GM19324 (cell line): ENCODE measurements around the gene LGALS7B.
"Not testable (repeated sequence)": the region's sequence is repeated elsewhere in the genome, so short reads cannot be mapped to it uniquely, and the experiment has no call there.

ENCODE experiments used
- ATAC-seq: cut with Tn5 transposase; IDR thresholded peaks from one replicate; pipeline ENCODE4 v1.9.1; 2021; ENCODE audit warnings: mild to moderate bottlenecking, moderate library complexity; ENCODE audit not compliant: unreplicated experiment, low FRiP score

The LGALS7B gene

DNA sequence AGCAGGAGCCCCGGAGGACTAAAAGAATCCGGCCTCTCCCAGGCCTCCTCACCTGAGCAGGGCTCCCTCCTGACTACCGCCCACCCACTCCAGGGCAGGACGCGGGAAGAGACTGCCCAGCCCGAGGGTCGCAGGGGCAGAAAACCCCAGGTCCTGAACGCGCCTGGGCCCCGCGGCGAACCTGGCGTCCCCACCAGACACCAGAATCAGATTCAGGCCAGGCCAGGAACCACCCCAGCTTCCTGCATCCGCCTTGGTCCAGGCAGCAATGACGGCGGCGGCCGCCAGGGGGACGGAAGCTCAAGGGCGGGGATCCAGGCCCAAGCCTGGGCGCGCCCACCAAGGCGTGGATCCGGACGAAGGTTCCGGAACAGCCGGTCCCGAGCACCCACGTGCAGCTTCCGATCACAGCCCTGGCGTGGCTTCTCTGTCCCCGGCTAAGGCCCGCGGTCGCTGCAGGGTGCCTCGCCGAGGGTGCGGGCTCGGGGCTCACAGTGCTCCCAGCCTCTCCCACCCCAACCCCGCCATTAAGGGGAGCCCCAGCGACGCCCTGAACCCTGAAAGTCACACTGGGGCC, 19.3 kb upstream of the LGALS7B start:
- ATAC-seq = peak; percentile 77

DNA sequence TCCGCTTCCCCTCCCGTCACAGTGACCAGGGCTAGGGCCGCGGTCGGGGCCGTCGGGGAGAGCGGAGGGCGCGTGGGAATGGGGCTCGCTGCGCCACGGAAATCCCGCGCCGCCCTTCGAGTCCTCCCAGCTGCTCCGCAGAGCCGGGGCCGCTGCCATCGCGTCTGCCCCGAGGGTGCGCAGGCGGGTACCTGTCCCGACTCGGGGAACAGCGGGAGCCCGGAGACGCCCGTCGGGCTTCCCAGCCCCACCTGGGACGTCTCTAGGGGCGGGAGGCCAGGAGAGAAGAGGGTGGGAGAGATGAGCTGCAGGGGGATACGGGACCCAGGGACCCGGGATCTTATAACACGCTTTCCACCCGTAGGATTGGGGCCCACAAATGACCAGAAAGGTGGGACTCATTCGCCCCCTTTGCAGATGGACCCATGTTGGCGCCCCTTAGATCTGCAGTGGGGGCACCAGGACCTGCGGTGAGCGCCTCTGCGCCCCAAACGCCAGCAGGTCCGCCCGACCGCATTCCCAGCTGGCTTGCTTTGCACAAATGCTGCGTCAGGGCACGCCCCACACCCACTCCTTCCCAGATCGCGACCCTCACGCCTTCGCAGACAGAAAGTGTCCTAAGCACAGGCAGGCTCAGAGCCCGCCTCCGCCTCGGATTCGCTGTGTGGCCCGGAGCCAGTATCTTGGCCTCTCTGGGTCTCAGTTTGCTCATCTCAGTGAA, 18.6 kb upstream of the LGALS7B start:
- ATAC-seq = peak; percentile 7

DNA sequence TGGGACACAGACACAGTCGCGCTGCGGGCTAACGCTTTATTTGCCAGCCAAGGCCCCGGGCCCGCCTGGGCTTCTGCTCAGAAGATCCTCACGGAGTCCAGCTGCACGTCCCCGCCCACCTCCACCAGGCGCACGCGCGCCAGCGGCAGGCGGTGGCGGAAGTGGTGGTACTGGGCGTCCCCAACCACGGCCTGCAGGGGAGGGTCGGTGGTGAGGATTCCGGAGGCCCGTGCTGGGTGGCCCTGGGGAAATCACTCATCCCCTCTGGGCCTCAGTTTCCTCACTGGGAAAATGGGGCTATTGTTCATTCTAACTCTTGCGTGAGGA, 18.1 kb upstream of the LGALS7B start:
- not testable (repeated sequence) for ATAC-seq

DNA sequence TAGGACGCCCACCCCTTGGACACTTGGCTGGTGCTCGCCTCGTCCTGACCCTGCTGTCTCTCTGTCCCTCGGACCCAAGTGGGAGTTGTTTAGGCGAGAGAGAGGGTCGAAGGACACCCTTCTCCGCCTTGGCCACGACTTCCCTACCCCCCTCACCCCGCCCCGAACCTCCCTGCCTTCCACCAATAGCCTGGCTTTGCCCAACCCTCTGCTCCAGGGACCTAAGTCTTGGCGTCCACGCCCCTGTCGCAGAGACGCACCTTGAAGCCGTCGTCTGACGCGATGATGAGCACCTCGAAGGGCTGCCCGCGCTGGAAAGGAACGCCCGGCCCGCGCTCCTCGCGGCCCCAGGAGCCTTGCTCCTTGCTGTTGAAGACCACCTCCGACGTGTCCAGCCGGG, 17.4 kb upstream of the LGALS7B start:
- ATAC-seq = not testable (repeated sequence)

DNA sequence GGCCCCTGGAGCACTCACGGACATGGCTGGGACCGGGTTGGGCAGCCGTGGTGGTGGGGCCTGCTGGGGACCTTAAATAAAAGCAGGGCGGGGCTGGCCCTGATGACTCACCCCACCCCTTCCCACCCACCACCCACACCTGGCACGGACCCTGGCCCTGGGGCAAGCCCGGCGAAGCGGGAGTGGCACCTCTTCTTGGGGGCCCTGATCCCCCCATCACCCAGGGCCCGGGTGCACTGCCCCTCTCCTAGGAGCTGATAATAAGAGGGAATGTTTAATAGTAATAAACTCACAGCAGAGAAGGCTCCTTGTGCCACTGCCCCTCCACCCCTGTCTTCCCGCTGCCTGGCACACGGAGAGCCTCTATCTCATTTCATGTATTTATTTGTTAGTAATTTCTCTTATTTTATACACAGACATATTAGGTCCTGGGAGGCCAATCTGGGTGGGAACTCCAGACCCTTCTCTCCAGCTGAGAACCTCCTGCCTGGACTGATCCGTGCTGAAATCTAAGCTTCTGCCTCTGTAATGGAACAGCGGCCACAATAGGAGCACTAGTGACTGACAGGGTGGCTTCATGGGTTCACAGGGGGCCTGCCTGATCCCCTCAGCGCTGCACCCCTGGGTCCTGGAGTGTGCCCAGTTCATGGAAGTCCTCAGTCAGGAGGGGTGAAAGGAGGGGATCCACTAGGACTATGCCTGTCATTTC, 15.4 kb upstream of the LGALS7B start, which contains the start of gene LGALS7:
Gene LGALS7, minus strand, starts transcription at position 49 of the 709 bp plus-strand sequence. Its CDS starts 25 bp downstream, at position 24.
- ATAC-seq = no peak

DNA sequence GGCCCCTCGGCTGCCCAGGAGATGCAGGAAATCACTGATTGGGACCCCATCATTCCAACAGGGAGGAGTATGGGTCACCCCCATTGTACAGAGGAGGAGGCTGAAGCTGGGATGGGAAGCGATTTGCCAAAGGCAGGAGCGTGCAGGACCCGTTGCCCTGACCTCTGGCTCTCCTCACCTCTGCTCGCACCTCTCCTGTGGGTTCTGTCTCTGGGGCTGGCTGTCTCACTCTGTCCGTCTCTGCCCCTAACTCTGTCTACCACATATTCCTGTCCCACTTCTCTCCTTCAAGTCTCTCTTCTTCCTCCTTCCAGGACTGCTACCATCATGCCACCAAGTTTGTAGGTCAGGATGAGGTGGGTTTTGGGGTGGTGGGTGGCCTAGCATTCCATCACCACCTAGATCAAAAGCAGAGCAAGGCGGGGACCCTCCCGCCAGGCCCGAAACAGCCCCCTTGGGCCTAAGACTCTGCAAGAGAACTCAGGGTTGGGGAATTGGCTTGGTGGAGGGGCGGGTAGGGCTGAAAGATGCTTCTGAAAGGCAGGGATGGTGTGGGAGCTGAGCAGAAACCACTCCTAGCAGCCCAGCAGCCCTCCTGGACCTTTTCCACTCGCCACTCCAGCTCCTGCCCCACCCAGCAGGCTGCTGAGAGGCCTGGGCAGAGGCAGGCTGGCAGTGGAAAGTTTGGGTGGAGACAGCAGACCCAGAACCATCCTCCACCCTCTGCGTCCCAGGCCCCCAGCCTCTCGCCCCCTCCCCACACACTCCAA, 14.6 kb upstream of the LGALS7B start:
- ATAC-seq = no peak

DNA sequence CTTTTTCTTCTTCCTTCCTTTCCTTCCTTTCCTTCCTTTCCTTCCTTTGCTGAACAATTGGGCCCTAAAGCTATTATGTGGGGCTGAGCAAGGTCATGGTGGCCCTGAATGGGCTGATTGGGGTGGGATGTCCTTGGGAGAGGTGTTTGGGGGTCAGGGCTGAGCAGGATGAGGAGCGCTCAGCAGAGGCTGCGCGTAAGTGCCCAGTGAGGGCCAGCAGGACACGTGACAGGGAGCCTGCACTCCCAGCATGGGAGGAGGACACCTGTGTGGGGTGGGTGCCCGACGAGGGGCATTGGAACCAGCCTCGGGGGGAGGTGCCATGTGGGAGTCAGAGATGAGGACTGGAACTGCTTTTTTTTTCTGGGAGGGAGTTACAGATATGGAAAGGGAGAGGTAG, 10.3 kb upstream of the LGALS7B start:
- no peak for ATAC-seq

DNA sequence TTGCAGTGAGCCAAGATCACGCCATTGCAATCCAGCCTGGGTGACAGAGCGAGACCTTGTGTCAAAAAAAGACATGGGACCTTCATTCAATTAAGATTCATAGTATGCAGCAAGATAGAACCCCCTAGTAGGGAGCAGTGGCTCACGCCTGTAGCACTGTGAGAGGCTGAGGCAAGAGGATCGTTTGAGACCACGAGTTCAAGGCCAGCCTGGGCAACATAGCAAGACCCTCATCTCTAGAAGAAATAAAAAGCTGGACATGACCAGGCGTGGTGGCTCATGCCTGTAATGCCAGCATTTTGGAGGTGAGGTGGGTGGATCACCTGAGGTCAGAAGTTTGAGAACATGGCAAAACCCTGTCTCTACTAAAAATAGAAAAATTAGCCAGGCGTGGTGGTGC, 8.6 kb upstream of the LGALS7B start:
- no peak for ATAC-seq

DNA sequence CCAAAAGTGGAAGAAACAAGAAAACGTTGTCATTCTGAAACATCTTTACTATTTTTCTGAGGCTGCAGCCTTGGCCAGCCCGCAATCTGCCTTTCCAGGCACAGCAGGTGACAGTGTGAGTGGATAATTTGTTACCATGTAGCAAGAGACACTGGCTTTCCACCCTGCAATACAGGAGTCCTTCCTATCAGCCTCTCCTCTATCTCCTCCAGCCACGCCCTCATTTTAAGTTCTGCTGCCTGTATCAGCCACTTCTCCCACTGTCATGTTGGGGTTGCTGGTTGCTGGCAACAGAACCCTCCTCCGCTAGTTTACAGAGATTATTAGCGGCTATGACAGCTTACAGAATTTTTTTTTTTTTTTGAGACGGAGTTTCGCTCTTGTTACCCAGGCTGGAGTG, 7.9 kb upstream of the LGALS7B start:
- ATAC-seq = no peak

DNA sequence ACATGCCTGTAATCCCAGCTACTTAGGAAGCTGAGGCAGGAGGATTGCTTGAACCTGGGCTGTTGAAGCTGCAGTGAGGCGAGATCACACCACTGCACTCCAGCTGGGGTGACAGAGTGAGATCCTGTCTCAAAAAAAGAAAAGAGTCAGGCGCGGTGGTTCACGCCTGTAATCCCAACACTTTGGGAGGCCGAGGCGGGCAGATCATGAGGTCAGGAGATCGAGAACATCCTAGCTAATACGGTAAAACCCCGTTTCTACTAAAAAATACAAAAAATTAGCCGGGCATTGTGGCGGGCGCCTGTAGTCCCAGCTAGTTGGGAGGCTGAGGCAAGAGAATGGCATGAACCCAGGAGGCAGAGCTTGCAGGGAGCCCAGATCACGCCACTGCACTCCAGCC, 6.8 kb upstream of the LGALS7B start:
- not testable (repeated sequence) for ATAC-seq

DNA sequence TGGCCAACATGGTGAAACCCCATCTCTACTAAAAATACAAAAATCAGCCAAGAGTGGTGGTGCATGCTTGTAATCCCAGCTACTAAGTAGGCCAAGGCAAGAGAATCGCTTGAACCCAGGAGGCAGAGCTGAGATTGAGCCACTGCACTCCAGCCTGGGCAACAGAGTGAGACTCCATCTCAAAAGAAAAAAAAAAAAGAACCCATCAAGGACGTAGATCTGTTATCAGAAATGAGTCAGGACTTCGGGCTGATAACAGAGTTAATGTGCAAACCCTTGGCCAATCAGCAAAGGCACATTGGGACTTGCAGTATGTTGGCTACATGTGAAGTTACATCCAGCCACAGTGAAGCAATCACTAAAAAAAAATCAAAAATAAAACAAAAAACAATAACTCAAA, 4.8 kb upstream of the LGALS7B start:
- ATAC-seq = no peak

DNA sequence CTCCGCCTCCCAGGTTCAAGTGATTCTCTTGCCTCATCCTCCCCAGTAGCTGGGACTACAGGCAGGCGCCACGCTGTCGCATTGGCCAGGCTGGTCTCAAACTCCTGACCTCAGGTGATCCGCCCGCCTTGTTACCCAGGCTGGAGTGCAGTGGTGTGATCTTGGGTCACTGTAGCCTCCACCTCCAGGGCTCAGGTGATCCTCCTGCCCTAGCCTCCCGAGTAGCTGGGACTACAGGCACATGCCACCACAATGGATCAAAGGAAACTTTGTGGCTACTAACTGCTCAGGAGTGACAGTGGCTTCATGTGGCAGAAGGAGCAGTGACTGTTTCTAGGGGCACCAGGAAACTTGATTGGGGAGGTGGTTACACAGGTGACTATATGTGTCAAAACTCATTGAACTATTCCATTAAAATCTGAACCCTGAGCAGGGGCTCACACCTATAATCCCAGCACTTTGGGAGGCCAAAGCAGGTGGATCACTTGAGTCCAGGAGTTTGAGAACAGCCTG, 3.8 kb upstream of the LGALS7B start:
- no peak for ATAC-seq

DNA sequence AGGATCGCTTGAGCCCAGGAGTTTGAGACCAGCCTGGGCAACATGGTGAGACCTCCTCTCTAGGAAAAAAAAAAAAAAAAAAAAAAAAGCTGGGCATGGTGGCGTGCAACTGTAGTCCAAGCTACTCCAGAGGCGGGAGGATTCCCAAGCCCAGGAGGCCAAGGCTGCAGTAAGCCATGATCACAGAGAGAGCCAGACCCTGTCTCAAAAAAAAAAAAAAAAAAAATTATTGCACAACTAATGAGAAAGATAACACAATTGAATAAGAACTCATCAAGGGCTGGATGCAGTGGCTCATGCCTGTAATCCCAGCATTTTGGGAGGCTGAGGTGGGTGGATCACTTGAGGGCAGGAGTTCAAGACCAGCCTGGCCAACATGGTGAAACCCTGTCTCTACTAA, 2.9 kb upstream of the LGALS7B start:
- ATAC-seq = not testable (repeated sequence)

DNA sequence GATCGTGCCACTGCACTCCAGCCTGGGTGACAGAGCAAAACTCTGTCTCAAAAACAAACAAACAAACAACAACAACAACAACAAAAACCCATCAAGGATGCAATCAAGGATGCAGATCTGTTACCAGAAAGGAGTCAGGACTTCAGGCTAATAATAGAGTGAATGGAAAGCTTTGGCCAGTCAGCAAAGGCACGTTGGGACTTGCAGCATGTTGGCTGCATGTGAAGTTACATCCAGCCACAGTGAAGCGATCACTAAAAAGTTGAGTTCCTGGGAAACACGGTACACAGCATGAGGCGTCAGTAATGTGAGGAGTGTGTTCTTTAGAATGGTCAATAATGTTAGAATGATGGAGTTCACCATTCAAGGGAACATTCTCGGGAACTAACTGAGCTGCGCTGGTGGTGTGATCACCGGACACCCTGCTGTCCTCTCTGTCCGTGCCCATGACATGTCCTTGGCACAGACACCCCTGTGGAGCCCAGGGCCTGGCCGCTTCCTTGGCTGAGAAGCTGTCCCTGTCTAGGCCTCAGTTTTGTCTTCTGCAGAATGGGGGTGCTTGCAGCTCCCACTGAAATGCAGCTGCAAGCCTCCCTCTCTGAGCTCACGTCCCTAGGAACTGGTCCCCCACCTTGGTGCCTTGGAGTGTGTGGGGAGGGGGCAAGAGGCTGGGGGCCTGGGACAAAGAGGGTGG, 2.3 kb upstream of the LGALS7B start:
- no peak for ATAC-seq

DNA sequence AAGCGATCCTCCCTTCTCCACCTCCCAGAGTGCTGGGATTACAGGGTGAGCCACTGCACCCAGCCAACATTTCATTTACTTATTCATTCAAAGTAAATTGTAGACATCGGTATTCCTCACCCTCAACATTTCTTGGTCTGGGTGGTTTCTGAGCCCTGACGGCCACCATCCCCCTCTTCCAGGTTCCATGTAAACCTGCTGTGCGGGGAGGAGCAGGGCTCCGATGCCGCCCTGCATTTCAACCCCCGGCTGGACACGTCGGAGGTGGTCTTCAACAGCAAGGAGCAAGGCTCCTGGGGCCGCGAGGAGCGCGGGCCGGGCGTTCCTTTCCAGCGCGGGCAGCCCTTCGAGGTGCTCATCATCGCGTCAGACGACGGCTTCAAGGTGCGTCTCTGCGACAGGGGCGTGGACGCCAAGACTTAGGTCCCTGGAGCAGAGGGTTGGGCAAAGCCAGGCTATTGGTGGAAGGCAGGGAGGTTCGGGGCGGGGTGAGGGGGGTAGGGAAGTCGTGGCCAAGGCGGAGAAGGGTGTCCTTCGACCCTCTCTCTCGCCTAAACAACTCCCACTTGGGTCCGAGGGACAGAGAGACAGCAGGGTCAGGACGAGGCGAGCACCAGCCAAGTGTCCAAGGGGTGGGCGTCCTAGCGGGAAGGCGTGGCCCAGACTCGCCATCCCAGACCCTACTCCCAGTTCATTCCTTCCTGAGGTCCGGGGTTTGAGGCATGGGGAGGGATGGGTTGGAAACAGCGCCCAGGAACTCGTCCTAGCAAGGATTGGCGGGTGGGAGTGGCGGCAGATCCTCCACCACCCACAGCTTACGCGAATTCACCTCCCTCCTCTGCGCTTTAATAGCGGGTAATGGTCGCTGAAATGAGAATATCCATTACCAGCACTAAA, 1.8 kb downstream of the LGALS7B start:
- ATAC-seq = not testable (repeated sequence)

DNA sequence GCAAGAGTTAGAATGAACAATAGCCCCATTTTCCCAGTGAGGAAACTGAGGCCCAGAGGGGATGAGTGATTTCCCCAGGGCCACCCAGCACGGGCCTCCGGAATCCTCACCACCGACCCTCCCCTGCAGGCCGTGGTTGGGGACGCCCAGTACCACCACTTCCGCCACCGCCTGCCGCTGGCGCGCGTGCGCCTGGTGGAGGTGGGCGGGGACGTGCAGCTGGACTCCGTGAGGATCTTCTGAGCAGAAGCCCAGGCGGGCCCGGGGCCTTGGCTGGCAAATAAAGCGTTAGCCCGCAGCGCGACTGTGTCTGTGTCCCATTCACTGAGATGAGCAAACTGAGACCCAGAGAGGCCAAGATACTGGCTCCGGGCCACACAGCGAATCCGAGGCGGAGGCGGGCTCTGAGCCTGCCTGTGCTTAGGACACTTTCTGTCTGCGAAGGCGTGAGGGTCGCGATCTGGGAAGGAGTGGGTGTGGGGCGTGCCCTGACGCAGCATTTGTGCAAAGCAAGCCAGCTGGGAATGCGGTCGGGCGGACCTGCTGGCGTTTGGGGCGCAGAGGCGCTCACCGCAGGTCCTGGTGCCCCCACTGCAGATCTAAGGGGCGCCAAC, 2.6 kb downstream of the LGALS7B start:
- not testable (repeated sequence) for ATAC-seq

DNA sequence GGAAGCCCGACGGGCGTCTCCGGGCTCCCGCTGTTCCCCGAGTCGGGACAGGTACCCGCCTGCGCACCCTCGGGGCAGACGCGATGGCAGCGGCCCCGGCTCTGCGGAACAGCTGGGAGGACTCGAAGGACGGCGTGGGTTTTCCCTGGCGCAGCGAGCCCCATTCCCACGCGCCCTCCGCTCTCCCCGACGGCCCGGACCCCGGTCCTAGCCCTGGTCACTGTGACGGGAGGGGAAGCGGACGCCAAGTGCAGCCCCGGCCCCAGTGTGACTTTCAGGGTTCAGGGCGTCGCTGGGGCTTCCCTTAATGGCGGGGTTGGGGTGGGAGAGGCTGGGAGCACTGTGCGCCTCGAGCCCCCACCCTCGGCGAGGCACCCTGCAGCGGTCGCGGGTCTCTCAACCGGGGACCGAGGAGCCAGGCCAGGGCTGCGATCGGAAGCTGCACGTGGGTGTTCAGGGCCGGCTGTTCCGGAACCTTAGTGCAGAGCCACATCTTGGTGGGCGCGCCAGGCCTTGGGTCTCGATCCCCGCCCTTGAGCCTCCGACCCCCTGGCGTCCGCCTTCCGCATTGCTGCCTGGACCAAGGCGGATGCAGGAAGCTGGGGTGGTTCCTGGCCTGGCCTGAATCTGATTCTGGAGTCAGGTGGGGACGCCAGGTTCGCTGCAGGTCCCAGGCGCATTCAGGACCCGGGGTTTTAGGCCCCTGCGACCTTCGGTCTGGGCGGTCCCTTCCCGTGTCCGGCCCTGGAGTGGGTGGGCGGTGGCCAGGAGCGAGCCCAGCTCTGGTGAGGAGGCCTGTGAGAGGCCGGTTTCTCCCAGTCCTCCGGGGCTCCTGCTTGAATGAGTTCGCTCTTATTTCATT, 3.5 kb downstream of the LGALS7B start:
- no peak for ATAC-seq

DNA sequence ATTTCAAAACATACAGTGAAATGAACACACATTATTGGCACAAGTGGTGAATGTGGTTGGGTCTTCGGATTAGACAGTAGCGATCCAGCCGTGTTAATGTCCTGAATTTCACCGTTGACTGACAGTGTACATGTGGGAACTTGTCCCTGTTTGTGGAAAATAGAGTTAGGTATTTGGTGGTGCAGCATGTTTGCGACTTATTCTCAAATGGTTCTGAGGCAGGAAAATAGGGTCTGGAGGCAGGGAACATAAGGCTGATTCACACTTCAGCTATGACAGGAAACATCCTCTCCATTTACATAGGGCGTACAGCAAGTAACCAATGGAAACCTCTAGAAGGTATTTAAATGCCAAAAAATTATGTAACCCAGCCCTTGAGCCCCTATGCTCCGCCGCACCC, 4.2 kb downstream of the LGALS7B start:
- no peak for ATAC-seq
